Measurements from ENCODE around the gene PSMF1.

DNA sequence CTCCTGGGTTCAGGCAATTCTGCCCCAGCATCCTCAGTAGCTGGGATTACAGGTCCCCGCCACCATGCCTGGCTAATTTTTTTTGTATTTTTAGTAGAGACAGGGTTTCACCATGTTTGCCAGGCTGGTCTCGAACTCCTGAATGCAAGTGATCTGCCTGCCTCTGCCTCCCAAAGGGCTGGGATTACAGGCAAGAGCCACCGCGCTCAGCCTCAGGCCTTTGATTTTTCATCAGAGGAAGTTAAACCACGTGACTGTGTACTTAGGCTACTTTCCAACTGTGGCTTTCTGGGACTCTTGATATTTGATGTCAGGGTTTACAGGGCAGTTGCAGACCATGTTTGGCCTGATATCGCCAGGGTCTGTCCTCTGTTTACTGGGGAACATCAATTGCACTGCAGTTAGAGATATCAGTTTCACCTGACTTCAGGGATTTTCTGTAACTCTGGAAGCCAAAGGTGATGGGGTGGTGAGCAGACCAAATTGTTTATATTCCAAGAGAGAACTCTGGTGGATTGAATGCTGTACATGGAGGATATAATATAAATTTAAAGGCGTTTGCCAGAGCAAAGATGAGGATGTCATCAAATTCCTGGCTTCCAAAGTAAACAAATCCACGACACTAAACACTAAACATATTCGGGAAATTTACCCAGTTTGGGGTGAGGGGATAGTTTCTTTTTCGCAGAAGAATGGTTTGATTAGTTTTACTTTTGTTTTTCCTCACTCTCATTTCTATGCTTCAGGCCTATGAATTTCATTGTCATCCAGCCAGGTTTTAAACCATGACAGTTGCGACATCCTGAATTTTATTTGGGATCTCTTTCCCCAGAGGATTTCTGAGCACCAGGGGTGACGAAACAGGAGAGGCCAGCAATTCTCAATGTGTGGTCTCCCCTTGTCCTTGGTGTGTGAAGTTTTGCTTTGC lies 4.2 kb downstream of the PSMF1 start:
- TF ChIP-seq, protein P1, sequence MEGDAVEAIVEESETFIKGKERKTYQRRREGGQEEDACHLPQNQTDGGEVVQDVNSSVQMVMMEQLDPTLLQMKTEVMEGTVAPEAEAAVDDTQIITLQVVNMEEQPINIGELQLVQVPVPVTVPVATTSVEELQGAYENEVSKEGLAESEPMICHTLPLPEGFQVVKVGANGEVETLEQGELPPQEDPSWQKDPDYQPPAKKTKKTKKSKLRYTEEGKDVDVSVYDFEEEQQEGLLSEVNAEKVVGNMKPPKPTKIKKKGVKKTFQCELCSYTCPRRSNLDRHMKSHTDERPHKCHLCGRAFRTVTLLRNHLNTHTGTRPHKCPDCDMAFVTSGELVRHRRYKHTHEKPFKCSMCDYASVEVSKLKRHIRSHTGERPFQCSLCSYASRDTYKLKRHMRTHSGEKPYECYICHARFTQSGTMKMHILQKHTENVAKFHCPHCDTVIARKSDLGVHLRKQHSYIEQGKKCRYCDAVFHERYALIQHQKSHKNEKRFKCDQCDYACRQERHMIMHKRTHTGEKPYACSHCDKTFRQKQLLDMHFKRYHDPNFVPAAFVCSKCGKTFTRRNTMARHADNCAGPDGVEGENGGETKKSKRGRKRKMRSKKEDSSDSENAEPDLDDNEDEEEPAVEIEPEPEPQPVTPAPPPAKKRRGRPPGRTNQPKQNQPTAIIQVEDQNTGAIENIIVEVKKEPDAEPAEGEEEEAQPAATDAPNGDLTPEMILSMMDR (IDR thresholded peaks at IDR 0.05), result no peak
- TF ChIP-seq POLR2A (IDR thresholded peaks at IDR 0.05), result no peak
